ENCODE results near the gene BTBD16.

DNA sequence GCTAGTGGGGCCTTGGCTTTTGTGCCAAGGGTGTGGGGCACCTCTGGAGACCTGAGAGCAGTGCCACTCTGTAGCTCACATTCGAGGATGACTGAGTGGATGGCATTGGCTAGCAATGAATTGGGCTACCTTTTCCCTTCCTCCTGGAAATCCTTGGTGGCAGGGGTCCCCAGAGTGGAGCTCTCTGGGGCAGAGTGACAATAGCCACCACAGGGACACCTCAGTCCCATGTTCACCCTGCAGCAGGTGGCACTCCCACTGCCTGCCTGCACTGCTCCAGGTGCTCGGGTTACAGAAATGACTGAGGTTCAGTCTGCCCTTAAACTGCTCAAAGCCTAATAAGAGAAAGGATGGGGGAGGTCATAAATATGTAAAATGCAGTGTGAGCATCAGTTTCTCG is 17.8 kb downstream of the BTBD16 start:
- TF ChIP-seq POLR2A (IDR thresholded peaks at IDR 0.05) = no peak
- TF ChIP-seq, protein P1, sequence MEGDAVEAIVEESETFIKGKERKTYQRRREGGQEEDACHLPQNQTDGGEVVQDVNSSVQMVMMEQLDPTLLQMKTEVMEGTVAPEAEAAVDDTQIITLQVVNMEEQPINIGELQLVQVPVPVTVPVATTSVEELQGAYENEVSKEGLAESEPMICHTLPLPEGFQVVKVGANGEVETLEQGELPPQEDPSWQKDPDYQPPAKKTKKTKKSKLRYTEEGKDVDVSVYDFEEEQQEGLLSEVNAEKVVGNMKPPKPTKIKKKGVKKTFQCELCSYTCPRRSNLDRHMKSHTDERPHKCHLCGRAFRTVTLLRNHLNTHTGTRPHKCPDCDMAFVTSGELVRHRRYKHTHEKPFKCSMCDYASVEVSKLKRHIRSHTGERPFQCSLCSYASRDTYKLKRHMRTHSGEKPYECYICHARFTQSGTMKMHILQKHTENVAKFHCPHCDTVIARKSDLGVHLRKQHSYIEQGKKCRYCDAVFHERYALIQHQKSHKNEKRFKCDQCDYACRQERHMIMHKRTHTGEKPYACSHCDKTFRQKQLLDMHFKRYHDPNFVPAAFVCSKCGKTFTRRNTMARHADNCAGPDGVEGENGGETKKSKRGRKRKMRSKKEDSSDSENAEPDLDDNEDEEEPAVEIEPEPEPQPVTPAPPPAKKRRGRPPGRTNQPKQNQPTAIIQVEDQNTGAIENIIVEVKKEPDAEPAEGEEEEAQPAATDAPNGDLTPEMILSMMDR (IDR thresholded peaks at IDR 0.05) = no peak

Measured in testis (tissue), 2 donors.